ENCODE data around the gene HTR2A. TPM values are rescaled to one million over a fixed set of nuclear protein-coding genes. Genes with fewer than 3 reads are reported as not detected.
A peak's percentile ranks its signal among the peaks of the same experiment; 100 is the strongest.

Gene HTR2A
- total RNA-seq, 1 donor from 2014 or later = not detected

DNA sequence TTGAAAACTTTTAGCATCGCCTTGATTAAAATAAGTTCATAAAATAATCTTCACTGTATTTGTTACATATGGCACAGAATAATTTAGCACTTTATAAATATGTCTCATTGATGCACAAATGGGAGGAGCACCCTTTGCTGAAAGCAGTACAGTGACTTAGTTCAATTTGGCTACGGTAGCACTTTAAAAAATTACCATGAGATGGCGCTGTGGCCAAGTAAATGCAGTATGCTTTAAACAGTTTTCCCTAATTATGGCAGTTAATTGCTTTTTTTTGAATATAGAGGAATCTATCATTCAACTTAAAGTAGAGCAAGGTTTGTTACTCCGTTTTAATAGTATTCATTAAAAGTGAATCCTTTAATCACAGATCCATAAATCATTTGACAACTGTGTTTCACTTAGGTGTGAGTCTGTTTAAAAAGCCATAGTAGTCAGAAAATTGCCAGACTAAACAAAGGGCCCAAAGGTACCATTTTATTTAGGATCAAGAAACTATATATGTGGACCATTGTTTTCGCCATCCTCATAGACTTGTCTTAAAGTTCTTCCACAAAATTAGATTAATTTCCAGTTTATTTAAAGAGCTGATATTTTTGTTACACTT is 65.2 kb downstream of the HTR2A start:
- DNase-seq (ENCODE audit: low spot score) = peak; percentile 58
- Mint-ChIP-seq H3K27me3 (ENCODE audit: unreplicated experiment) (no peaks in the 10 kb centered on the region), H3K4me1 (ENCODE audit: unreplicated experiment) (no peaks in the 10 kb centered on the region), H3K9me3 (ENCODE audit: unreplicated experiment) (no peaks in the 10 kb centered on the region), H3K27ac (ENCODE audit: unreplicated experiment) (no peak overlapping the region), H3K36me3 (ENCODE audit: low read depth, unreplicated experiment) (no peaks in the 10 kb centered on the region), H3K4me3 (ENCODE audit: unreplicated experiment) (no peak overlapping the region)
- TF ChIP-seq, protein P1, sequence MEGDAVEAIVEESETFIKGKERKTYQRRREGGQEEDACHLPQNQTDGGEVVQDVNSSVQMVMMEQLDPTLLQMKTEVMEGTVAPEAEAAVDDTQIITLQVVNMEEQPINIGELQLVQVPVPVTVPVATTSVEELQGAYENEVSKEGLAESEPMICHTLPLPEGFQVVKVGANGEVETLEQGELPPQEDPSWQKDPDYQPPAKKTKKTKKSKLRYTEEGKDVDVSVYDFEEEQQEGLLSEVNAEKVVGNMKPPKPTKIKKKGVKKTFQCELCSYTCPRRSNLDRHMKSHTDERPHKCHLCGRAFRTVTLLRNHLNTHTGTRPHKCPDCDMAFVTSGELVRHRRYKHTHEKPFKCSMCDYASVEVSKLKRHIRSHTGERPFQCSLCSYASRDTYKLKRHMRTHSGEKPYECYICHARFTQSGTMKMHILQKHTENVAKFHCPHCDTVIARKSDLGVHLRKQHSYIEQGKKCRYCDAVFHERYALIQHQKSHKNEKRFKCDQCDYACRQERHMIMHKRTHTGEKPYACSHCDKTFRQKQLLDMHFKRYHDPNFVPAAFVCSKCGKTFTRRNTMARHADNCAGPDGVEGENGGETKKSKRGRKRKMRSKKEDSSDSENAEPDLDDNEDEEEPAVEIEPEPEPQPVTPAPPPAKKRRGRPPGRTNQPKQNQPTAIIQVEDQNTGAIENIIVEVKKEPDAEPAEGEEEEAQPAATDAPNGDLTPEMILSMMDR (IDR thresholded peaks at IDR 0.05; ENCODE audit: unreplicated experiment) = peak; percentile 89

DNA sequence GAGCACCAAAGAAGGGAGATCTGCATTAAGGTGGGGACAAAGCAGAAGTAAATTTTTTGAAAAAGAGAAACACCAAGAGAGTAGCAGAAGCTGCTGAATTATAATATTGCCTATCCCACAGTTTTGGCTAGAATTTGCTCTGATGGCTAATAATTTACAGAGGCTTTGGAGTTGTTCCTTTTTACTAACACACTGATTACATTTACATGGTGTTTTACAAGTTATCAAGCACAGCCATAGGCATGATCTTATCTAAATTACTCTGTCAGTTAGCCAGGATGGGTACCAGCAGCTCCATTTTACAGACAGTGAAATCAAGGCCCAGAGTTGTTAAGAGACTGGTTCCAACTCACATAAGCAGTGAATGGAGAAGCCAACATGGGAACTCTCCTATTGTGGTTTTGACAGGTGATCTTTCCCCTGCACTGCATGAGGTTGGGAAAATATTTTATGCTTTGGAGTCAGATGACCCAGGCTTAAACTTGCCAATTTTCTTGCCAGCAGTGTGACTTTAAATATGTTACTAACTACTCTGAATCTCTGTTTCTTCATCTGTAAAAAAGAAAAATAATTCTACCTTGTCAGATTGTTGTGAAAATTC is 66.3 kb downstream of the HTR2A start:
- Mint-ChIP-seq H3K27ac (ENCODE audit: unreplicated experiment) (no peak overlapping the region), H3K4me1 (ENCODE audit: unreplicated experiment) (no peaks in the 10 kb centered on the region)

DNA sequence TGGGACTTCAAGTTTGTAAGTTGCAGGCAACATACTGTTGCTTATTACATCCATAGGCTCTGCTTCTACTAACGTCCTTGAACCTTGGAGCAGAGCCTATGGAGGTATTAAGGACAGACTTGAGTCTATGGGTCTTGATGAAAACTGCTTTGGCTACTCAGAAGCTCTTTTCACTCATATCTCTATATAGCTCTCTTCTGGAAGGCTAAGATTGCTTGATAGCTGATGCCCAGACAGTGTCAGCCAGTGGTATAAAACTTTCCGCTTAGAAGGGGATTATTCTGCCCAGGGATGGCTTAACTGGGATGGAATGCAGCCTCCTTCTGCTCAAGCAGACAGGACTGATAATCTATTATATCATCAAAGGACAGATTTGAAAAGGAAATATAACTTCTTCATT is 74.3 kb downstream of the HTR2A start:
- TF ChIP-seq, protein P1 (IDR thresholded peaks at IDR 0.05; ENCODE audit: unreplicated experiment) = no peak
- no peaks in the 10 kb centered on the region for H3K36me3 Mint-ChIP-seq (ENCODE audit: low read depth, unreplicated experiment)
- no peaks in the 10 kb centered on the region for H3K27me3 Mint-ChIP-seq (ENCODE audit: unreplicated experiment)
- H3K4me3 Mint-ChIP-seq (ENCODE audit: unreplicated experiment) = no peak overlapping the region
- H3K9me3 Mint-ChIP-seq (ENCODE audit: unreplicated experiment) = no peaks in the 10 kb centered on the region
- H3K27ac Mint-ChIP-seq (ENCODE audit: unreplicated experiment) = no peak overlapping the region
- DNase-seq (ENCODE audit: low spot score) = no peak
- H3K4me1 Mint-ChIP-seq (ENCODE audit: unreplicated experiment) = peaks cover under 1% of the 10 kb centered on the region

More for the DNA sequence above, 66.3 kb downstream of the HTR2A start:
- no peaks in the 10 kb centered on the region for H3K27me3 Mint-ChIP-seq (ENCODE audit: unreplicated experiment)
- no peak for DNase-seq (ENCODE audit: low spot score)
- no peak overlapping the region for H3K4me3 Mint-ChIP-seq (ENCODE audit: unreplicated experiment)
- TF ChIP-seq, protein P1 (IDR thresholded peaks at IDR 0.05; ENCODE audit: unreplicated experiment) = no peak
- no peaks in the 10 kb centered on the region for H3K36me3 Mint-ChIP-seq (ENCODE audit: low read depth, unreplicated experiment)
- H3K9me3 Mint-ChIP-seq (ENCODE audit: unreplicated experiment) = no peaks in the 10 kb centered on the region

DNA sequence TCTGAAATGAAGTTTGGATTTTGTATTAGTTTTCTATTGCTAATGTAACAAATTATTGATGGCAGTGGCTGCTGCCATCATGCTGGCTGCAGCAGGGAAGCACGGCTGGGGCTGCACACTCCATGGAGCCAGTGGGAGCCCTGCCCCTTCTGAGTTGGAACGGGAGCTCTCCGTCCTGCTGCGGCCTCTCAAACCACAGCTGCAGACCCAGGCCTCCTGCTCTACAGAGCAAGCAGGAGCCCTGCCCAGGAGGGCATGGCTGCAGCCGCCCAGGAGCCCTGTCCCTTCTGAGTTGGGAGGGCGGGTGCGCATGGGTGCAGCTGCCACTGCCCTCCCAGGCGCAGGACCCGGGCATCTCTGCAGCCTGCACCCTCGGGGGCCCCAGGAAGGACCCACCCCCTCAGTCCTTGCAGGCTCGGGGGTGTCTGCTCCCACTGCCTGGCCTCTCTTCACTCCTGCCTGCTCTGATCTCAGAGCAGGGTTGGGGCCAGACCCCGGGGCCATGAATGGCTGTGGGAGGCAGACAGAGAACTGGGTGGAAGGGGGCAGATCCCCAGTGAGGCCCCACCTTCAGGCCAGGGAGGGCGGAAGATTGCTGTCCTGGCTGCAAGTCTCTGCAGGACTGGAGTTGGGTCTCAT is 78.9 kb downstream of the HTR2A start:
- H3K27me3 Mint-ChIP-seq (ENCODE audit: unreplicated experiment) = no peaks in the 10 kb centered on the region
- no peak overlapping the region for H3K27ac Mint-ChIP-seq (ENCODE audit: unreplicated experiment)
- TF ChIP-seq, protein P1 (IDR thresholded peaks at IDR 0.05; ENCODE audit: unreplicated experiment) = no peak

DNA sequence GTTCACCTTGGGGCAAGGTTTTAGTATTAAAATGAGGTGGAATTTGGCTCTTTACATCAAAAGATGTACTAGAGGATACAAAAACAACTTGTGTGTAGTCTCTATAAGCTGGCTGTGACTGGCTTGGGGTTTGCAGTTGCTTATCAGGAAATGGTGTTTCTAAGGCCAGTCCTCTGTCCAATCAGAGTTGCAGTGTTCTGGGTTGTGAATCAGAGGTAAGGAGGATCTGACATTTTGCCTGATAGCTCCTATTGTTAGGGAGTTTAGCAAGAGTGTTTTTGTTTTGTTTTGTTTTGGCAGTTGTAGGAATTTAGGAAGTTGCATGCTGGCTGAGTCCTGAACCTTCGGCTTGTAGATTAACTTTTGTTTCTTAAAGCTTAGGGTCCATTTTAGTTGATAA is 79.8 kb downstream of the HTR2A start:
- Mint-ChIP-seq H3K4me3 (ENCODE audit: unreplicated experiment) (no peak overlapping the region), H3K9me3 (ENCODE audit: unreplicated experiment) (no peaks in the 10 kb centered on the region), H3K36me3 (ENCODE audit: low read depth, unreplicated experiment) (no peaks in the 10 kb centered on the region), H3K27ac (ENCODE audit: unreplicated experiment) (peak overlapping the region; percentile 72), H3K27me3 (ENCODE audit: unreplicated experiment) (no peaks in the 10 kb centered on the region), H3K4me1 (ENCODE audit: unreplicated experiment) (peaks cover 14% of the 10 kb centered on the region)
- no peak for DNase-seq (ENCODE audit: low spot score)
- TF ChIP-seq, protein P1 (IDR thresholded peaks at IDR 0.05; ENCODE audit: unreplicated experiment) = no peak

More for the DNA sequence above, 78.9 kb downstream of the HTR2A start:
- no peak overlapping the region for H3K4me3 Mint-ChIP-seq (ENCODE audit: unreplicated experiment)
- H3K36me3 Mint-ChIP-seq (ENCODE audit: low read depth, unreplicated experiment) = no peaks in the 10 kb centered on the region
- DNase-seq (ENCODE audit: low spot score) = no peak
- H3K4me1 Mint-ChIP-seq (ENCODE audit: unreplicated experiment) = peaks cover 14% of the 10 kb centered on the region
- H3K9me3 Mint-ChIP-seq (ENCODE audit: unreplicated experiment) = no peaks in the 10 kb centered on the region
